Thoracic aorta (tissue), 2 donors: ENCODE measurements around the gene NDRG2. TPM values are rescaled to one million over a fixed set of nuclear protein-coding genes. Genes with fewer than 3 reads are reported as not detected.
"Not testable (repeated sequence)": the region's sequence is repeated elsewhere in the genome, so short reads cannot be mapped to it uniquely, and the experiment has no call there.

Experiments used
- ATAC-seq: fragments of 150-250 bp; one replicate; pipeline ENCODE4 v1.8.0; 2017; ENCODE audit warnings: low read depth; ENCODE audit not compliant: insufficient number of reproducible peaks, low FRiP score
- DNase-seq: peaks from one replicate; pipeline ENCODE4 v3.0.0-alpha.2; 2020; ENCODE audit warnings: low spot score
- H3K27ac ChIP-seq, 2 donors: fragments of 200-600 bp; sonication (generic); 1 replicate in 1 of 2; 2 replicates in 1 of 2; pipeline ENCODE4 v1.5.1; 2016; ENCODE audit warnings: mild to moderate bottlenecking in 2 of 2, moderate library complexity in 2 of 2
- H3K27me3 ChIP-seq: fragments of 200-600 bp; sonication (generic); replicated peaks from 2 replicates; pipeline ENCODE4 v1.6.0; 2016; ENCODE audit warnings: mild to moderate bottlenecking; ENCODE audit not compliant: insufficient read depth
- H3K36me3 ChIP-seq: fragments of 200-600 bp; sonication (generic); one replicate; pipeline ENCODE4 v1.5.1; 2016
- H3K4me1 ChIP-seq, 2 donors: fragments of 200-600 bp; sonication (generic); 1 replicate in 1 of 2; 2 replicates in 1 of 2; pipeline versions ENCODE4 v1.5.1 to v1.6.0; 2016; ENCODE audit warnings: low read depth in 2 of 2, mild to moderate bottlenecking in 1 of 2; ENCODE audit not compliant: control insufficient read depth in 1 of 2
- H3K4me3 ChIP-seq: fragments of 200-600 bp; sonication (generic); 2 replicates; pipeline ENCODE4 v1.5.1; 2016; ENCODE audit warnings: mild to moderate bottlenecking
- H3K9me3 ChIP-seq: fragments of 200-600 bp; sonication (generic); 2 replicates; pipeline ENCODE4 v1.5.1; 2016
- CTCF ChIP-seq: fragments of 200-600 bp; sonication (generic); IDR thresholded peaks from one replicate; pipeline ENCODE4 v1.5.1; 2019; ENCODE audit warnings: antibody characterized with exemption
- total RNA-seq, 2 donors: library from RNA; depleted of rRNA; stranded (reverse); fragments of >200 nt; gene quantifications; one replicate each; pipeline versions ENCODE4 v1.1.0 to v1.2.3, GENCODE V29; 2016

Gene NDRG2
- total RNA-seq, 2 donors from 2014 or later: 139 TPM

DNA sequence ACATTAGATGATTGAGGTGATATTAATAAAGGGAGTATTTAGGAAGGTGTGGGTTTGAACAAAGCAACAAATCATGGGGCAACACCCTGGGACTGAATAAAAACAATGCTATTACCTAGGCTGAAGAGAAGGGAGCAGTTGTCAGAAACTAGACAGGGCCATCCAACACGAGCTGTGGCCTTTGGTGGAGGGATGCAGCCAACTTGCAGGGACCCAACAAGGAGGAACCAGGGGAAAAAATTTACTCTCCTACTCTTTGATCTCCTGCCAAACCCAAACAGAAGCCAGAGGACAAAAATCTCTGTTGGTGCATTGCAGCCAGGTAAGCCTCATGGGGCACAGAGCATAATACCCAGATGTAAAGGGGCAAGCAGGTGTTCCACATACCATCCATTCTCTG, 13.7 kb downstream of the NDRG2 start:
- ATAC-seq (no peak), DNase-seq (no peak)
- no peaks in the 10 kb centered on the region for H3K27me3 ChIP-seq
- no peak overlapping the region for H3K27ac ChIP-seq
- H3K36me3 ChIP-seq: no peaks in the 10 kb centered on the region
- TF ChIP-seq CTCF: no peak
- no peaks in the 10 kb centered on the region for H3K4me1 ChIP-seq
- H3K4me3 ChIP-seq: no peak overlapping the region
- no peaks in the 10 kb centered on the region for H3K9me3 ChIP-seq

DNA sequence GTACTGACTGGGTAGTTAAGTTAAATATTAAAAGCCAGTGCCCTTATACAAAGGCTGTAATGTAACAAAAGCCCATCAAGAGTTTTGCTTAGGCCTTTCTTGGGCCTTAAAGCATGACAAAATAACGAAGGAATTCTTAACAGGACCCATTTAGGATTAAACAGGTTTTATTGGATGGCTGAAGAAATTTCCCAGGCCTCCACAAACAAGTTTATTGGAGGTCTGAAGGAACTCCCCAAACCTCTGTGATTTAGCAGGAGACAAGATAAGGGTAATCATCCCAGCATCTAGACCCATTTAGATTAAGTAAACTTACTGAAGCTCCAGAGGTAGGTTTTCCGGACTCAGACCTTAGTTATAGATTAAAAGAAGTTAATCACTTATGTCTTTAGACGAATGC, 15.1 kb downstream of the NDRG2 start:
- H3K4me3 ChIP-seq, H3K4me1 ChIP-seq, H3K36me3 ChIP-seq, H3K9me3 ChIP-seq, DNase-seq, ATAC-seq, H3K27me3 ChIP-seq, H3K27ac ChIP-seq: not testable (repeated sequence)

- Histone ChIP-seq H3K9me3 (no peaks in the 10 kb centered on the region), H3K4me1 (peaks cover 0 to 4% of the 10 kb centered on the region in 2 donors), H3K4me3 (no peak overlapping the region), H3K36me3 (no peaks in the 10 kb centered on the region), H3K27ac (no peak overlapping the region), H3K27me3 (no peaks in the 10 kb centered on the region)
- ATAC-seq (no peak), DNase-seq (no peak)
- TF ChIP-seq CTCF: no peak
These were observed 21.0 kb downstream of the NDRG2 start for GRCh38 chr14:21003788-21004346.

DNA sequence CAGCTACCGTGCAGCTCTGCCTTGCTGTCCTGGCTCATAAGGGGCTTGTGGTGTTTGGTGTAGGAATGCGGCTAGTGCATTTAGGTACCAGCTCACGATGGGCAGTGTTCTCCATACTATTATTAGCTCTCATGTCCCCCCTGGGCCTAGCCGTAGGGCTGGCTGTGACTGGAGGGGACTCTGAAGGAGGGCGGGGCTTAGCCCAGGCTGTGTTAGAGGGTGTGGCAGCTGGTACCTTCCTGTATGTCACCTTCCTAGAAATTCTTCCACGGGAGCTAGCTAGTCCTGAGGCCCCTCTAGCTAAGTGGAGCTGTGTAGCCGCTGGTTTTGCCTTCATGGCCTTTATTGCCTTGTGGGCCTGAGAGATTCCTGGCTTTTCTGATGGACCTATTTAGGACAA, 23.6 kb downstream of the NDRG2 start:
- Histone ChIP-seq H3K27me3 (no peaks in the 10 kb centered on the region), H3K4me1 (peaks cover 0 to 6% of the 10 kb centered on the region in 2 donors), H3K9me3 (no peaks in the 10 kb centered on the region), H3K36me3 (peaks cover 5% of the 10 kb centered on the region), H3K4me3 (no peak overlapping the region), H3K27ac (no peak overlapping the region)
- no peak for TF ChIP-seq CTCF
- no peak for DNase-seq
- no peak for ATAC-seq

- DNase-seq (no peak), ATAC-seq (no peak)
- H3K27ac ChIP-seq: no peak overlapping the region
- H3K4me3 ChIP-seq: no peak overlapping the region
- H3K27me3 ChIP-seq: no peaks in the 10 kb centered on the region
- TF ChIP-seq CTCF: no peak
- no peaks in the 10 kb centered on the region for H3K9me3 ChIP-seq
- H3K36me3 ChIP-seq: peaks cover 21% of the 10 kb centered on the region
- H3K4me1 ChIP-seq: peaks cover 0 to 6% of the 10 kb centered on the region in 2 donors
These were observed 25.3 kb downstream of the NDRG2 start for GRCh38 chr14:20999591-20999990.

- Histone ChIP-seq H3K4me3 (no peak within 1 kb of the TSS), H3K27ac (no peak within 1 kb of the TSS), H3K27me3 (no peaks in the 10 kb centered on the region), H3K9me3 (no peaks in the 10 kb centered on the region), H3K4me1 (peaks cover 0 to 6% of the 10 kb centered on the region in 2 donors), H3K36me3 (peaks cover 26% of the 10 kb centered on the region)
- DNase-seq: no peak
- ATAC-seq: no peak
- TF ChIP-seq CTCF: no peak
These were observed 26.0 kb downstream of the NDRG2 start, which contains the start of gene SLC39A2 for GRCh38 chr14:20998674-20999366. TSS of gene SLC39A2 (plus strand) at chr14:20999293. CDS start at chr14:20999447, 154 bp downstream.
